ENCODE measurements around the gene TMEM169.
A peak's percentile ranks its signal among the peaks of the same experiment; 100 is the strongest.

The TMEM169 gene

DNA sequence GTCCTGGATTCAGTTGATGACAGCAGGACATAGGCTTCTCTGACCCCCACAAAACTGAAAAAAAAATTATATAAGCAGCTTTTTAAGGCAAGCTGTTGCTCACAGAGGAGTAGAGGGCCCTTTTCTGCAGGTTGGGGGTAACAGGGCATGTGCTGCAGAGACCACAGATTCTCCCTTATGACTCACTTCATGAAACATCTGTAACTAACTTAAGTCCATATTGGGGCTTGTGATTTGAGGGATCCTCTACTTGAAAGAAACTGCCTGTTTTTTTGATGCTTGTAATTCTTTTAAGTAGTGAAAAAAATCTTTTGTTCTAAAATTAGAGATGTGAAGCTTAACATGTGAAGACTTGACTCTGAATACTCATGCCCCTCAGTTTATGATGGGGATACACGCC is 60.8 kb downstream of the TMEM169 start:
- H3K4me1 ChIP-seq (ENCODE audit: control insufficient read depth, insufficient read depth, low read length), result no peaks in the 10 kb centered on the region
- no peak overlapping the region for H3K4me3 ChIP-seq (ENCODE audit: low read depth, low read length)
- ChIA-PET POLR2A (interaction anchor here (1.2 kb wide), 1 partner anchor 17 kb away, joined by 4 read pairs; no protein-coding TSS in a partner anchor), CTCF (interaction anchor here (0.6 to 1.2 kb wide), 6 partner anchors 8 to 262 kb away, joined by 3 to 6 read pairs (median 3); no protein-coding TSS in a partner anchor)
- TF ChIP-seq ZNF596 (tag by site-specific recombination; IDR thresholded peaks at IDR 0.05) (no peak), SP2 (tag by site-specific recombination; IDR thresholded peaks at IDR 0.05) (no peak), ZNF791 (tag by site-specific recombination; IDR thresholded peaks at IDR 0.05) (no peak), ZNF544 (tag by site-specific recombination; IDR thresholded peaks at IDR 0.05) (no peak), ZXDB (tag by site-specific recombination; IDR thresholded peaks at IDR 0.05) (no peak), ZNF157 (tag by site-specific recombination; IDR thresholded peaks at IDR 0.05) (no peak), ZNF670 (tag by site-specific recombination; IDR thresholded peaks at IDR 0.05; ENCODE audit: low read depth) (no peak), TRIM28 (IDR thresholded peaks at IDR 0.05; ENCODE audit: borderline replicate concordance, low read length) (no peak), ZNF776 (tag by site-specific recombination; IDR thresholded peaks at IDR 0.05; ENCODE audit: borderline replicate concordance) (no peak)
- TF ChIP-seq, protein P1, sequence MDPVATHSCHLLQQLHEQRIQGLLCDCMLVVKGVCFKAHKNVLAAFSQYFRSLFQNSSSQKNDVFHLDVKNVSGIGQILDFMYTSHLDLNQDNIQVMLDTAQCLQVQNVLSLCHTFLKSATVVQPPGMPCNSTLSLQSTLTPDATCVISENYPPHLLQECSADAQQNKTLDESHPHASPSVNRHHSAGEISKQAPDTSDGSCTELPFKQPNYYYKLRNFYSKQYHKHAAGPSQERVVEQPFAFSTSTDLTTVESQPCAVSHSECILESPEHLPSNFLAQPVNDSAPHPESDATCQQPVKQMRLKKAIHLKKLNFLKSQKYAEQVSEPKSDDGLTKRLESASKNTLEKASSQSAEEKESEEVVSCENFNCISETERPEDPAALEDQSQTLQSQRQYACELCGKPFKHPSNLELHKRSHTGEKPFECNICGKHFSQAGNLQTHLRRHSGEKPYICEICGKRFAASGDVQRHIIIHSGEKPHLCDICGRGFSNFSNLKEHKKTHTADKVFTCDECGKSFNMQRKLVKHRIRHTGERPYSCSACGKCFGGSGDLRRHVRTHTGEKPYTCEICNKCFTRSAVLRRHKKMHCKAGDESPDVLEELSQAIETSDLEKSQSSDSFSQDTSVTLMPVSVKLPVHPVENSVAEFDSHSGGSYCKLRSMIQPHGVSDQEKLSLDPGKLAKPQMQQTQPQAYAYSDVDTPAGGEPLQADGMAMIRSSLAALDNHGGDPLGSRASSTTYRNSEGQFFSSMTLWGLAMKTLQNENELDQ (tag by site-specific recombination; IDR thresholded peaks at IDR 0.05; ENCODE audit: low read depth), result no peak
- H3K36me3 ChIP-seq (ENCODE audit: control insufficient read depth in 2 of 2, insufficient read depth in 1 of 2, low read length in 2 of 2), result peaks cover 68 to 97% of the 10 kb centered on the region in 2 experiments
- H3K9me3 ChIP-seq (ENCODE audit: control insufficient read depth, insufficient read depth, low read depth, low read length), result no peaks in the 10 kb centered on the region
- no peak overlapping the region for H3K27ac ChIP-seq (ENCODE audit: extremely low read depth, low read depth, low read length)

DNA sequence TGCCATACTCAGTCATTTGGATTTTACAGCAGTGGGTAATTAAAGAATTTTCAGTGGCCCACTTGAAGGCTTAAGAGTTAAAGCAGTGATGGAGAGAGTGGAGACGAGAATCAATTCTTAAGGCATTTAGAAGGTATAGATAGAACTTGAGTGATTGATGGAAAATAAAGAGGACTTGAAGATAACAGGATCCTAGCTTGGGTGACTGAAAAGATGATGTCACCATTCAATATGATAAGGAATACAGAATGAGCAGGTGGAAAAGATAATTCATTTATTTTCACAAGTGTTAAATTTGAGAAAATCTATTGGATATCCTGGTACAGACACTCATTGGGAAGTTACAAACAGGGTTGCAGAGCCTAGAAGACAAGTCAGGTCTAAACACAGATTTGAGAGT is 62.7 kb downstream of the TMEM169 start:
- TF ChIP-seq, protein P2, sequence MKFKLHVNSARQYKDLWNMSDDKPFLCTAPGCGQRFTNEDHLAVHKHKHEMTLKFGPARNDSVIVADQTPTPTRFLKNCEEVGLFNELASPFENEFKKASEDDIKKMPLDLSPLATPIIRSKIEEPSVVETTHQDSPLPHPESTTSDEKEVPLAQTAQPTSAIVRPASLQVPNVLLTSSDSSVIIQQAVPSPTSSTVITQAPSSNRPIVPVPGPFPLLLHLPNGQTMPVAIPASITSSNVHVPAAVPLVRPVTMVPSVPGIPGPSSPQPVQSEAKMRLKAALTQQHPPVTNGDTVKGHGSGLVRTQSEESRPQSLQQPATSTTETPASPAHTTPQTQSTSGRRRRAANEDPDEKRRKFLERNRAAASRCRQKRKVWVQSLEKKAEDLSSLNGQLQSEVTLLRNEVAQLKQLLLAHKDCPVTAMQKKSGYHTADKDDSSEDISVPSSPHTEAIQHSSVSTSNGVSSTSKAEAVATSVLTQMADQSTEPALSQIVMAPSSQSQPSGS (tag by site-specific recombination; IDR thresholded peaks at IDR 0.05; ENCODE audit: low read depth), result peak; percentile 67
- TF ChIP-seq ZNF658 (tag by site-specific recombination; IDR thresholded peaks at IDR 0.05), result no peak
- POLR2A ChIA-PET, result no interaction called here
- Histone ChIP-seq H3K27ac (ENCODE audit: extremely low read depth, low read depth, low read length) (no peak overlapping the region), H3K4me3 (ENCODE audit: low read depth, low read length) (no peak overlapping the region), H3K9me3 (ENCODE audit: control insufficient read depth, insufficient read depth, low read depth, low read length) (no peaks in the 10 kb centered on the region), H3K36me3 (ENCODE audit: control insufficient read depth in 2 of 2, insufficient read depth in 1 of 2, low read length in 2 of 2) (peaks cover 67 to 97% of the 10 kb centered on the region in 2 experiments), H3K4me1 (ENCODE audit: control insufficient read depth, insufficient read depth, low read length) (no peaks in the 10 kb centered on the region)
- CTCF ChIA-PET, result no interaction called here

DNA sequence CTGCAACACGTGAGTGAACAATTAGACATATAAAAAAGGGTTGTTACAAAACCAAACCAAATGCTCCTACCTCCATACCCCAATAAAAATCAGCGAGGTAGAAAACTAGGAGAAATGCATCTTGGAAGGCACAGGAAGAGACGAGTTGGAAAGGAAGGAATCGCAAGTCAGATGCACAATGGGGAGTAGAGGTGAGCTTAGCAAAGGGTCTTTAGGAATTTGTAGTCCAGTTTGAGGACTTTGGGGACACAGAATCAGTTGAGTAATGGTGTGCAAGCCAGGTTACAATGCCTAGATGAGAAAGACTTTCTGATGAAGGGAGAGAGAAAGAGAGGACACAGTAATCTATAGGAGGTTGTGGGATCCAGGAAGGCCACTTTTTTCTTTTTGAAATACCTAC is 63.1 kb downstream of the TMEM169 start:
- POLR2A ChIA-PET, result no interaction called here
- CTCF ChIA-PET, result interaction anchor here (0.6 kb wide), 2 partner anchors 1540 to 1797 kb away, joined by 3 read pairs; no protein-coding TSS in a partner anchor
- peaks cover 62 to 97% of the 10 kb centered on the region in 2 experiments for H3K36me3 ChIP-seq (ENCODE audit: control insufficient read depth in 2 of 2, insufficient read depth in 1 of 2, low read length in 2 of 2)

DNA sequence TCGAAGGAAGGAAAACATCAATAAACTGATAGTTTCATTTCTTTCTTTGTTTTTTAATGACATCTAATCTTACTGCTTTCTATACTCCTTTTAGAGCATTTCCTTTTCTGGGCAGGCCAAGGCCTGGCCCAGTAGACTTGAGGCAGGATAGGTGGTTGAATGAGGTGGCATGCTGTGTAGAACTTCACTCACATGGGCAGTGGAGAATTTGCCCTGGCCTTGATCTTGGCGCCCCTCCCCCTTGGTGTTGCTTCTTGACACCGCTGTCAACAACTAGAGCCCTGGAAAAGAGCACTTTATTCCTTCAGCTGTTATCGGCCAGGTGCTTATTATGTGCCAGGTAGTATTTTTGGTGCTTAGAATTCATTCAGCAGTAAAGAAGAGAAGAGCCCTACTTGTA is 64.9 kb downstream of the TMEM169 start:
- ChIA-PET POLR2A (interaction anchor here (0.8 kb wide), 1 partner anchor 22 kb away, joined by 3 read pairs; no protein-coding TSS in a partner anchor), CTCF (no interaction called here)
- Histone ChIP-seq H3K9me3 (ENCODE audit: control insufficient read depth, insufficient read depth, low read depth, low read length) (no peaks in the 10 kb centered on the region), H3K36me3 (ENCODE audit: control insufficient read depth in 2 of 2, insufficient read depth in 1 of 2, low read length in 2 of 2) (peaks cover 69 to 97% of the 10 kb centered on the region in 2 experiments), H3K27ac (ENCODE audit: extremely low read depth, low read depth, low read length) (no peak overlapping the region), H3K4me1 (ENCODE audit: control insufficient read depth, insufficient read depth, low read length) (no peaks in the 10 kb centered on the region), H3K4me3 (ENCODE audit: low read depth, low read length) (no peak overlapping the region)
- no peak for TF ChIP-seq ZNF791 (tag by site-specific recombination; IDR thresholded peaks at IDR 0.05)
- TF ChIP-seq ZFP37 (tag by site-specific recombination; IDR thresholded peaks at IDR 0.05), result no peak
- no peak for TF ChIP-seq ZNF423 (tag by site-specific recombination; IDR thresholded peaks at IDR 0.05)
- no peak for TF ChIP-seq ZNF292 (tag by site-specific recombination; IDR thresholded peaks at IDR 0.05; ENCODE audit: borderline replicate concordance, low read depth)
- no peak for TF ChIP-seq ZNF140 (tag by site-specific recombination; IDR thresholded peaks at IDR 0.05)
- TF ChIP-seq MEIS1 (CRISPR knock-in tag; IDR thresholded peaks at IDR 0.05; ENCODE audit: borderline replicate concordance), result no peak
- no peak for TF ChIP-seq SETDB1 (IDR thresholded peaks at IDR 0.05; ENCODE audit: insufficient read length, low read length)
- no peak for TF ChIP-seq ZNF785 (tag by site-specific recombination; IDR thresholded peaks at IDR 0.05)
- TF ChIP-seq ZNF548 (tag by site-specific recombination; IDR thresholded peaks at IDR 0.05), result no peak
- TF ChIP-seq ZFP69B (tag by site-specific recombination; IDR thresholded peaks at IDR 0.05), result no peak
- TF ChIP-seq, protein P3, sequence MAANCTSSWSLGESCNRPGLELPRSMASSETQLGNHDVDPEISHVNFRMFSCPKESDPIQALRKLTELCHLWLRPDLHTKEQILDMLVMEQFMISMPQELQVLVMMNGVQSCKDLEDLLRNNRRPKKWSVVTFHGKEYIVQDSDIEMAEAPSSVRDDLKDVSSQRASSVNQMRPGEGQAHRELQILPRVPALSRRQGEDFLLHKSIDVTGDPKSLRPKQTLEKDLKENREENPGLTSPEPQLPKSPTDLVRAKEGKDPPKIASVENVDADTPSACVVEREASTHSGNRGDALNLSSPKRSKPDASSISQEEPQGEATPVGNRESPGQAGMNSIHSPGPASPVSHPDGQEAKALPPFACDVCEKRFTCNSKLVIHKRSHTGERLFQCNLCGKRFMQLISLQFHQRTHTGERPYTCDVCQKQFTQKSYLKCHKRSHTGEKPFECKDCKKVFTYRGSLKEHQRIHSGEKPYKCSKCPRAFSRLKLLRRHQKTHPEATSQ (tag by site-specific recombination; IDR thresholded peaks at IDR 0.05), result no peak
- no peak for TF ChIP-seq ZNF473 (tag by site-specific recombination; IDR thresholded peaks at IDR 0.05)
- no peak for TF ChIP-seq KLF8 (tag by site-specific recombination; IDR thresholded peaks at IDR 0.05)

More for the DNA sequence above, 63.1 kb downstream of the TMEM169 start:
- Histone ChIP-seq H3K4me3 (ENCODE audit: low read depth, low read length) (no peak overlapping the region), H3K27ac (ENCODE audit: extremely low read depth, low read depth, low read length) (no peak overlapping the region), H3K9me3 (ENCODE audit: control insufficient read depth, insufficient read depth, low read depth, low read length) (no peaks in the 10 kb centered on the region), H3K4me1 (ENCODE audit: control insufficient read depth, insufficient read depth, low read length) (no peaks in the 10 kb centered on the region)
- TF ChIP-seq GLIS2 (tag by site-specific recombination; IDR thresholded peaks at IDR 0.05), result no peak
- TF ChIP-seq ZNF146 (tag by site-specific recombination; IDR thresholded peaks at IDR 0.05), result no peak
- no peak for TF ChIP-seq ZNF175 (tag by site-specific recombination; IDR thresholded peaks at IDR 0.05)

Data from HEK293 (cell line).